ENCODE data around the gene ASAP2.

Gene ASAP2

GRCh38 chr2:9328931-9329330 is 122.3 kb downstream of the ASAP2 start:
- no peak overlapping the region for H3K4me3 ChIP-seq (ENCODE audit: low read depth, low read length)
- POLR2A ChIA-PET = no interaction called here
- TF ChIP-seq CTCF (IDR thresholded peaks at IDR 0.05; ENCODE audit: insufficient read depth, low read length, missing control alignments) = no peak
- DNase-seq (ENCODE audit: low read depth, low spot score) = no peak
- CTCF ChIA-PET = interaction anchor here (0.9 to 1.0 kb wide), 3 partner anchors 8 to 17 kb away, joined by 3 read pairs; no protein-coding TSS in a partner anchor

- CTCF ChIA-PET = interaction anchor here (0.9 to 1.0 kb wide), 3 partner anchors 9 to 17 kb away, joined by 3 read pairs; no protein-coding TSS in a partner anchor
- TF ChIP-seq CTCF (IDR thresholded peaks at IDR 0.05; ENCODE audit: insufficient read depth, low read length, missing control alignments) = no peak
- H3K4me3 ChIP-seq (ENCODE audit: low read depth, low read length) = no peak overlapping the region
- POLR2A ChIA-PET = no interaction called here
- DNase-seq (ENCODE audit: low read depth, low spot score) = no peak
These were observed 122.9 kb downstream of the ASAP2 start for GRCh38 chr2:9329497-9329896.

- CTCF ChIA-PET = interaction anchor here (0.9 to 6.4 kb wide), 2 partner anchors 140 to 187 kb away, joined by 4 to 86 read pairs; no protein-coding TSS in a partner anchor
- no peak for DNase-seq (ENCODE audit: low read depth, low spot score)
- TF ChIP-seq CTCF (IDR thresholded peaks at IDR 0.05; ENCODE audit: insufficient read depth, low read length, missing control alignments) = no peak
- no peak overlapping the region for H3K4me3 ChIP-seq (ENCODE audit: low read depth, low read length)
- POLR2A ChIA-PET = no interaction called here
These were observed 124.1 kb downstream of the ASAP2 start for GRCh38 chr2:9330612-9331270.

- no peak overlapping the region for H3K4me3 ChIP-seq (ENCODE audit: low read depth, low read length)
- no peak for DNase-seq (ENCODE audit: low read depth, low spot score)
- POLR2A ChIA-PET = interaction anchor here (0.6 kb wide), 1 partner anchor 91 kb away, joined by 3 read pairs; no protein-coding TSS in a partner anchor
- TF ChIP-seq CTCF (IDR thresholded peaks at IDR 0.05; ENCODE audit: insufficient read depth, low read length, missing control alignments) = no peak
- CTCF ChIA-PET = interaction anchor here (0.7 to 6.4 kb wide), 5 partner anchors 11 to 188 kb away, joined by 3 to 86 read pairs (median 3); no protein-coding TSS in a partner anchor
These were observed 125.1 kb downstream of the ASAP2 start for GRCh38 chr2:9331704-9332103.

- DNase-seq (ENCODE audit: low read depth, low spot score) = no peak
- CTCF ChIA-PET = interaction anchor here (0.7 to 6.4 kb wide), 9 partner anchors 9 to 206 kb away, joined by 3 to 86 read pairs (median 3); no protein-coding TSS in a partner anchor
- TF ChIP-seq CTCF (IDR thresholded peaks at IDR 0.05; ENCODE audit: insufficient read depth, low read length, missing control alignments) = no peak
- POLR2A ChIA-PET = interaction anchor here (0.6 kb wide), 1 partner anchor 90 kb away, joined by 3 read pairs; no protein-coding TSS in a partner anchor
- H3K4me3 ChIP-seq (ENCODE audit: low read depth, low read length) = no peak overlapping the region
These were observed 125.7 kb downstream of the ASAP2 start for GRCh38 chr2:9332136-9332852.

- CTCF ChIA-PET = interaction anchor here (0.6 to 6.4 kb wide), 20 partner anchors 9 to 297 kb away, joined by 3 to 86 read pairs (median 4); partner anchors contain the start of gene ASAP2
These were observed 126.2 kb downstream of the ASAP2 start for GRCh38 chr2:9332853-9333245.

More at GRCh38 chr2:9332853-9333245, 126.2 kb downstream of the ASAP2 start:
- POLR2A ChIA-PET = no interaction called here
- no peak overlapping the region for H3K4me3 ChIP-seq (ENCODE audit: low read depth, low read length)
- no peak for DNase-seq (ENCODE audit: low read depth, low spot score)
- TF ChIP-seq CTCF (IDR thresholded peaks at IDR 0.05; ENCODE audit: insufficient read depth, low read length, missing control alignments) = no peak
